ENCODE measurements around the gene RAP2C. TPM values are rescaled to one million over a fixed set of nuclear protein-coding genes. Genes with fewer than 3 reads are reported as not detected.

RAP2C gene
- total RNA-seq, 1 donor from 2014 or later = 29.0 TPM

DNA sequence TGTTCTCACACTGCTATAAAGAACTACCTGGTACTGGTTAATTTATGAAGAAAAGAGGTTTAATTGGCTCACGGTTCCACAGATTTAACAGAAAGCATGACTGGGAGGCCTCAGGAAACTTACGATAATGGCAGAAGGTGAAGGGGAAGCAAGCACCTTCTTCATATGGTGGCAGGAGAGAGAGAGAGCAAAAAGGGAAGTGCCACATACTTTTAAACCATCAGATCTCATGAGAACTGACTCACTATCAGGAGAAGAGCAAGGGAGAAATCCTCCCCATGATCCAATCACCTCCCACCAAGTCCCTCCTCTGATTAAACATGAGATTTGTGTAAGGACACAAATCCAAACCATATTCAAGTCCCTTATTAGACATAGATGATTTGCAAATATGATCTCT is 12.3 kb upstream of the RAP2C start:
- FAIRE-seq (peak; percentile 75), DNase-seq (ENCODE audit: low read depth) (no peak)
- Mint-ChIP-seq H3K27me3 (ENCODE audit: low read depth, unreplicated experiment) (no peaks in the 10 kb centered on the region), H3K9me3 (ENCODE audit: unreplicated experiment) (no peaks in the 10 kb centered on the region), H3K4me3 (ENCODE audit: unreplicated experiment) (no peak overlapping the region), H3K4me1 (ENCODE audit: low read depth, unreplicated experiment) (no peaks in the 10 kb centered on the region), H3K36me3 (ENCODE audit: low read depth, unreplicated experiment) (no peaks in the 10 kb centered on the region), H3K27ac (ENCODE audit: unreplicated experiment) (no peak overlapping the region)
- no peaks in the 10 kb centered on the region for H4K20me1 ChIP-seq (ENCODE audit: insufficient read depth, low read length)
- H3K9me3 ChIP-seq (ENCODE audit: insufficient read depth, low read depth, low read length) = no peaks in the 10 kb centered on the region
- H3K4me3 ChIP-seq (ENCODE audit: insufficient read depth, low read depth, low read length) = no peak overlapping the region
- no peaks in the 10 kb centered on the region for H3K79me2 ChIP-seq (ENCODE audit: insufficient read depth, low read length)
- no peak overlapping the region for H3K9ac ChIP-seq (ENCODE audit: low read length)
- H3K36me3 ChIP-seq (ENCODE audit: insufficient read depth, low read length) = no peaks in the 10 kb centered on the region
- TF ChIP-seq EZH2 (IDR thresholded peaks at IDR 0.05; ENCODE audit: insufficient read depth, low read length) (no peak), CTCF (IDR thresholded peaks at IDR 0.05; ENCODE audit: insufficient read depth, low read depth, low read length) (no peak)
- H2AFZ ChIP-seq (ENCODE audit: low read depth, low read length) = no peak overlapping the region
- H3K27me3 ChIP-seq (ENCODE audit: insufficient read depth, low read length) = no peaks in the 10 kb centered on the region
- H3K4me1 ChIP-seq (ENCODE audit: insufficient read depth, low read length) = no peaks in the 10 kb centered on the region
- H3K4me2 ChIP-seq (ENCODE audit: low read length) = no peak overlapping the region
- H3K27ac ChIP-seq (ENCODE audit: low read depth, low read length) = no peak overlapping the region

DNA sequence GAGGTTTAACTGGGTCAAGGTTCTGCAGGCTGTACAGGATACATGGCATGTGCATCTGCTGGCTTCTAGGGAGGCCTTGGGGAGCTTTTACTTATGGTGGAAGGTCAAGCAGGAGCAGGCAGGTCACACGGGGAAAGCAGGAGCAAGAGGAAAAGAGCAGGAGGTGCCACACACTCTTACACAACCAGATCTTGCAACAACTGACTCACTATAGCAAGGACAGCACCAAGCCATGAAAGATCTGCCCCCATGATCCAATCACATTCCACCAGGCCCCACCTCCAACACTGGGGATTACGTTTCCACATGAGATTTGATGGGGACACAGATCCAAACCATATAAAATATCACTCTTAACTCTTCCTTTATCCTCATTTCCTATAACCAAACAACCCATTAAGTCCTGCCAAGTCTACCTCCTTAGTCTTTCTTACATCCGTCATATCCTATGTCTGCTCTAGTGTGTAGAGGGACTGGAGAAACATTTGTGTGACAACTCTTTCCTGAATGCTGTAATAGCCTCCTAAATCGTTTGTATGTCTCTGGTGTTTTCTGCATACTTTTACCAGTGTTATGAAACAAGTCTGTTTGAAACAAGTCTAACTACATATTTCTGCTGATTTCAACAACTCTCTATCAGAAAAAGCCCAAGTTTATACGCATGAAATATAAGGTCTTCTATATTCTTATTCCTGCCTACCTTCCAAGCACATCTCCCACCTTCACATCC is 8.3 kb upstream of the RAP2C start:
- no peak overlapping the region for H3K27ac ChIP-seq (ENCODE audit: low read depth, low read length)
- no peaks in the 10 kb centered on the region for H3K36me3 Mint-ChIP-seq (ENCODE audit: low read depth, unreplicated experiment)
- no peaks in the 10 kb centered on the region for H3K4me1 Mint-ChIP-seq (ENCODE audit: low read depth, unreplicated experiment)
- no peak overlapping the region for H3K4me3 Mint-ChIP-seq (ENCODE audit: unreplicated experiment)
- no peaks in the 10 kb centered on the region for H3K9me3 ChIP-seq (ENCODE audit: insufficient read depth, low read depth, low read length)
- peak; percentile 67 for FAIRE-seq
- no peak overlapping the region for H3K27ac Mint-ChIP-seq (ENCODE audit: unreplicated experiment)
- no peaks in the 10 kb centered on the region for H3K27me3 ChIP-seq (ENCODE audit: insufficient read depth, low read length)
- H3K36me3 ChIP-seq (ENCODE audit: insufficient read depth, low read length) = no peaks in the 10 kb centered on the region
- H3K9ac ChIP-seq (ENCODE audit: low read length) = no peak overlapping the region
- no peaks in the 10 kb centered on the region for H3K4me1 ChIP-seq (ENCODE audit: insufficient read depth, low read length)
- no peak overlapping the region for H3K4me2 ChIP-seq (ENCODE audit: low read length)
- H3K27me3 Mint-ChIP-seq (ENCODE audit: low read depth, unreplicated experiment) = no peaks in the 10 kb centered on the region
- H3K79me2 ChIP-seq (ENCODE audit: insufficient read depth, low read length) = no peaks in the 10 kb centered on the region
- H3K4me3 ChIP-seq (ENCODE audit: insufficient read depth, low read depth, low read length) = no peak overlapping the region
- no peak overlapping the region for H2AFZ ChIP-seq (ENCODE audit: low read depth, low read length)
- no peaks in the 10 kb centered on the region for H3K9me3 Mint-ChIP-seq (ENCODE audit: unreplicated experiment)
- TF ChIP-seq EZH2 (IDR thresholded peaks at IDR 0.05; ENCODE audit: insufficient read depth, low read length) = no peak
- TF ChIP-seq CTCF (IDR thresholded peaks at IDR 0.05; ENCODE audit: insufficient read depth, low read depth, low read length) = no peak
- DNase-seq (ENCODE audit: low read depth) = no peak
- H4K20me1 ChIP-seq (ENCODE audit: insufficient read depth, low read length) = no peaks in the 10 kb centered on the region

DNA sequence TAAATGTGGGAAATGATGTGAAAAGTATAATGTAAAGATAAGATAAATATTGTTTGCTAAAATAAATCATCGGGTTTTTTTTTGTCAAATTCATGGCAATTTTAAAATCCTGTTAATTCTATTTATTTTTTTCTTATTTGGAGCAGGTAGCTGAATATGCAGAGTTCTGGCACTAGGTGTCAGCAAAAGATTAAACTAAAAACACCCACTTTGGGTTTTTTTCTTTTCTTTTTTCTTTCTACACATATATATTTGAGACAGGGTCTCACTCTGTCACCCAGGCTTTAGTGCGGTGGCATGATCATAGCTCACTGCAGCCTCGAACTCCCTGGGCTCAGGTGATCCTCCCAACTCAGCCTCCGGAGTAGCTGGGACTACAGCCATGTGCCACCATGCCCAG is 6.9 kb upstream of the RAP2C start:
- no peak overlapping the region for H3K4me3 Mint-ChIP-seq (ENCODE audit: unreplicated experiment)
- DNase-seq (ENCODE audit: low read depth) (no peak), FAIRE-seq (no peak)
- no peaks in the 10 kb centered on the region for H3K9me3 Mint-ChIP-seq (ENCODE audit: unreplicated experiment)
- H3K36me3 Mint-ChIP-seq (ENCODE audit: low read depth, unreplicated experiment) = no peaks in the 10 kb centered on the region
- peak; percentile 30 for TF ChIP-seq CTCF (IDR thresholded peaks at IDR 0.05; ENCODE audit: insufficient read depth, low read depth, low read length)
- no peak for TF ChIP-seq EZH2 (IDR thresholded peaks at IDR 0.05; ENCODE audit: insufficient read depth, low read length)
- H3K4me1 Mint-ChIP-seq (ENCODE audit: low read depth, unreplicated experiment) = no peaks in the 10 kb centered on the region
- Histone ChIP-seq H3K27me3 (ENCODE audit: insufficient read depth, low read length) (no peaks in the 10 kb centered on the region), H2AFZ (ENCODE audit: low read depth, low read length) (no peak overlapping the region), H3K4me1 (ENCODE audit: insufficient read depth, low read length) (no peaks in the 10 kb centered on the region), H4K20me1 (ENCODE audit: insufficient read depth, low read length) (no peaks in the 10 kb centered on the region), H3K9me3 (ENCODE audit: insufficient read depth, low read depth, low read length) (no peaks in the 10 kb centered on the region), H3K27ac (ENCODE audit: low read depth, low read length) (no peak overlapping the region), H3K4me2 (ENCODE audit: low read length) (no peak overlapping the region), H3K4me3 (ENCODE audit: insufficient read depth, low read depth, low read length) (no peak overlapping the region), H3K36me3 (ENCODE audit: insufficient read depth, low read length) (no peaks in the 10 kb centered on the region), H3K9ac (ENCODE audit: low read length) (no peak overlapping the region), H3K79me2 (ENCODE audit: insufficient read depth, low read length) (no peaks in the 10 kb centered on the region)
- H3K27ac Mint-ChIP-seq (ENCODE audit: unreplicated experiment) = no peak overlapping the region
- no peaks in the 10 kb centered on the region for H3K27me3 Mint-ChIP-seq (ENCODE audit: low read depth, unreplicated experiment)

All from astrocyte (in vitro differentiated cells and primary cell).